Brain pericyte (primary cell): ENCODE results near the gene SPOUT1.
"Not testable (repeated sequence)": the region's sequence is repeated elsewhere in the genome, so short reads cannot be mapped to it uniquely, and the experiment has no call there.

ENCODE experiments used
- DNase-seq: peaks from one replicate; pipeline ENCODE4 v3.0.0-alpha.2; 2012; ENCODE audit warnings: low read depth, low spot score

The SPOUT1 gene

GRCh38 chr9:128810873-128811272 lies 18.7 kb downstream of the SPOUT1 start:
- no peak for DNase-seq

GRCh38 chr9:128809831-128810230 lies 19.8 kb downstream of the SPOUT1 start:
- no peak for DNase-seq

- no peak for DNase-seq
These were observed 20.5 kb downstream of the SPOUT1 start for GRCh38 chr9:128809036-128809599.

- DNase-seq: no peak
These were observed 21.1 kb downstream of the SPOUT1 start for GRCh38 chr9:128808543-128808942.

- no peak for DNase-seq
These were observed 21.8 kb downstream of the SPOUT1 start for GRCh38 chr9:128807827-128808226.

- no peak for DNase-seq
These were observed 23.9 kb downstream of the SPOUT1 start for GRCh38 chr9:128805661-128806060.

- no peak for DNase-seq
These were observed 27.1 kb downstream of the SPOUT1 start for GRCh38 chr9:128802482-128802881.

- no peak for DNase-seq
These were observed 29.5 kb downstream of the SPOUT1 start for GRCh38 chr9:128800061-128800460.

- DNase-seq: no peak
These were observed 30.7 kb downstream of the SPOUT1 start for GRCh38 chr9:128798896-128799295.

GRCh38 chr9:128794961-128795360 lies 34.6 kb downstream of the SPOUT1 start:
- not testable (repeated sequence) for DNase-seq

GRCh38 chr9:128792978-128793686 lies 36.5 kb downstream of the SPOUT1 start:
- DNase-seq: no peak

GRCh38 chr9:128792134-128792533 lies 37.5 kb downstream of the SPOUT1 start:
- DNase-seq: no peak

GRCh38 chr9:128790536-128790935 lies 39.1 kb downstream of the SPOUT1 start:
- no peak for DNase-seq

GRCh38 chr9:128788445-128788844 lies 41.1 kb downstream of the SPOUT1 start:
- no peak for DNase-seq

- DNase-seq: no peak
These were observed 41.9 kb downstream of the SPOUT1 start for GRCh38 chr9:128787659-128788058.

GRCh38 chr9:128786681-128787601 lies 42.7 kb downstream of the SPOUT1 start, which contains the start of gene TBC1D13:
Gene TBC1D13 (plus strand): TSS chr9:128787253. CDS start chr9:128787354, 101 bp downstream.
- peak; percentile 29 for DNase-seq

GRCh38 chr9:128785427-128785826 lies 44.2 kb downstream of the SPOUT1 start:
- DNase-seq: no peak

- DNase-seq: no peak
These were observed 46.9 kb downstream of the SPOUT1 start for GRCh38 chr9:128782669-128783068.

- no peak for DNase-seq
These were observed 48.2 kb downstream of the SPOUT1 start for GRCh38 chr9:128781187-128782070.

- DNase-seq: not testable (repeated sequence)
These were observed 49.5 kb downstream of the SPOUT1 start for GRCh38 chr9:128780093-128780492.

GRCh38 chr9:128774804-128775203 lies 54.8 kb downstream of the SPOUT1 start:
- no peak for DNase-seq
